B cell (primary cell): ENCODE results near the gene GLT1D1. TPM values are rescaled to one million over a fixed set of nuclear protein-coding genes. Genes with fewer than 3 reads are reported as not detected.

Source experiments
- ATAC-seq: fragments of 200-7000 bp; cut with Tn5 transposase; one replicate; pipeline ENCODE4 v1.10.0; 2021; ENCODE audit warnings: low read depth, mild to moderate bottlenecking, moderate number of reproducible peaks, moderate library complexity
- CTCF ChIA-PET: fragments of 350-600 bp; sonication (Branson Sonifier 250); formaldehyde crosslinking; loops from one replicate; lab custom pipeline; 2021; ENCODE audit warnings: antibody characterized with exemption, inconsistent platforms; lab: Charles Lee
- POLR2A ChIA-PET: fragments of 350-600 bp; sonication (Branson Sonifier 250); formaldehyde crosslinking; loops from one replicate; lab custom pipeline; 2021; ENCODE audit warnings: antibody characterized with exemption; lab: Charles Lee
- DNase-seq: peaks from one replicate; pipeline ENCODE4 v3.0.0; 2013
- H2AFZ ChIP-seq: 2 replicates; pipeline ENCODE4 v1.6.1; 2012; ENCODE audit warnings: mild to moderate bottlenecking, low read depth, low read length; ENCODE audit not compliant: insufficient read depth, poor library complexity, severe bottlenecking
- H3K27ac ChIP-seq, 2 donors: 1 replicate in 1 of 2; 2 replicates in 1 of 2; pipeline ENCODE4 v1.5.1; 2012 to 2013; ENCODE audit warnings: low read length in 2 of 2, mild to moderate bottlenecking in 2 of 2, moderate library complexity in 1 of 2
- H3K27me3 ChIP-seq, 4 experiments: fragments of 200-600 bp in 1 of 4; sonication (generic) in 1 of 4; replicated peaks in 1 of 4; 1 replicate in 2 of 4; 2 replicates in 2 of 4; pipeline versions ENCODE4 v1.6.1 to v1.7.0; 2013 to 2016; ENCODE audit warnings: low read length in 3 of 4, mild to moderate bottlenecking in 2 of 4, mixed read lengths in 1 of 4, moderate library complexity in 1 of 4; ENCODE audit not compliant: insufficient read depth in 4 of 4, control insufficient read depth in 3 of 4; ENCODE audit errors: control extremely low read depth in 1 of 4
- H3K36me3 ChIP-seq, 2 experiments: replicated peaks in 1 of 2; 1 replicate in 1 of 2; 2 replicates in 1 of 2; pipeline versions ENCODE4 v1.6.1 to v1.7.1; 2013; ENCODE audit warnings: low read length in 1 of 2; ENCODE audit not compliant: insufficient read depth in 2 of 2, control insufficient read depth in 1 of 2; ENCODE audit errors: control extremely low read depth in 1 of 2, extremely low read depth in 1 of 2
- H3K4me1 ChIP-seq, 2 donors: fragments of 200-600 bp in 1 of 2; sonication (generic) in 1 of 2; 1 replicate in 1 of 2; 2 replicates in 1 of 2; pipeline versions ENCODE4 v1.5.1 to v1.6.1; 2013 to 2017; ENCODE audit warnings: low read length in 2 of 2; ENCODE audit not compliant: control insufficient read depth in 2 of 2, insufficient read depth in 2 of 2
- H3K4me2 ChIP-seq: replicated peaks from 2 replicates; pipeline ENCODE3; 2012; ENCODE audit warnings: mild to moderate bottlenecking, low read depth, low read length; ENCODE audit not compliant: poor library complexity, severe bottlenecking
- H3K4me3 ChIP-seq, 5 experiments: fragments of 200-600 bp in 1 of 5; sonication (generic) in 1 of 5; 1 replicate in 3 of 5; 2 replicates in 2 of 5; pipeline versions ENCODE4 v1.5.1 to v1.7.0; 2011 to 2016; ENCODE audit warnings: low read length in 4 of 5, mild to moderate bottlenecking in 4 of 5, low read depth in 2 of 5, control low read depth in 1 of 5, moderate library complexity in 1 of 5; ENCODE audit not compliant: insufficient read depth in 1 of 5; ENCODE audit errors: control extremely low read depth in 1 of 5, extremely low read depth in 1 of 5
- H3K79me2 ChIP-seq: fragments of 200-600 bp; sonication (generic); one replicate; pipeline ENCODE4 v1.6.0; 2016; ENCODE audit warnings: low read length; ENCODE audit not compliant: control insufficient read depth, insufficient read depth
- H3K9ac ChIP-seq: fragments of 200-600 bp; sonication (generic); 2 replicates; pipeline ENCODE4 v1.6.1; 2017; ENCODE audit warnings: mild to moderate bottlenecking, low read length, moderate library complexity
- H3K9me3 ChIP-seq, 3 donors: one replicate each; pipeline versions ENCODE4 v1.6.1 to v1.7.1; 2013; ENCODE audit warnings: low read length in 2 of 3; ENCODE audit not compliant: control insufficient read depth in 2 of 3, insufficient read depth in 1 of 3; ENCODE audit errors: control extremely low read depth in 1 of 3
- H4K20me1 ChIP-seq: 2 replicates; pipeline ENCODE4 v1.6.0; 2012; ENCODE audit warnings: mild to moderate bottlenecking, low read length; ENCODE audit not compliant: insufficient read depth, control insufficient read depth, poor library complexity, severe bottlenecking
- H3K27ac Mint-ChIP-seq: one replicate; pipeline ENCODE4 v1.8.0; 2021; ENCODE audit warnings: mixed read lengths
- H3K27me3 Mint-ChIP-seq: one replicate; pipeline ENCODE4 v1.8.0; 2021; ENCODE audit warnings: mixed read lengths
- H3K4me1 Mint-ChIP-seq: one replicate; pipeline ENCODE4 v1.8.0; 2021; ENCODE audit warnings: mixed read lengths
- H3K4me3 Mint-ChIP-seq: one replicate; pipeline ENCODE4 v1.8.0; 2021; ENCODE audit warnings: mixed read lengths
- H3K9me3 Mint-ChIP-seq: one replicate; pipeline ENCODE4 v1.8.0; 2022; ENCODE audit warnings: mixed read lengths; ENCODE audit not compliant: insufficient read depth
- CTCF ChIP-seq: fragments of 200-600 bp; IDR thresholded peaks from one replicate; pipeline ENCODE4 v1.8.0; 2022; ENCODE audit warnings: antibody characterized with exemption, mild to moderate bottlenecking
- EZH2 ChIP-seq: IDR thresholded peaks from 2 replicates; pipeline ENCODE4 v1.6.1; 2012; ENCODE audit warnings: borderline replicate concordance, low read depth, mild to moderate bottlenecking, moderate library complexity, low read length; ENCODE audit not compliant: insufficient read depth, poor library complexity, severe bottlenecking
- WGBS: methylation state at CpG from one replicate; pipeline ENCODE4 v1.1.5; 2013; ENCODE audit warnings: missing lambda C conversion rate; ENCODE audit not compliant: insufficient coverage; 5-methylcytosine and 5-hydroxymethylcytosine counted together
- intact Hi-C: fragments of 100-400 bp; cut with micrococcal nuclease; formaldehyde crosslinking; loops from one replicate; pipeline ENCODE4 v1.10.0; 2022
- polyA plus RNA-seq: library from polyadenylated mRNA; depleted of rRNA; stranded (reverse); fragments of >200 nt; gene quantifications from 2 replicates; pipeline ENCODE4 v1.2.3, GENCODE V29; 2012
- total RNA-seq, 2 donors: library from RNA; stranded (reverse); fragments of 120-200 nt in 1 of 2; gene quantifications; 1 replicate in 1 of 2; 2 replicates in 1 of 2; pipeline versions ENCODE4 v1.2.3 to v1.2.4, GENCODE V29; 2013 to 2022

The GLT1D1 gene
- total and polyA plus RNA-seq, 2 donors (not counting 1 experiment from before 2014, with no cell fraction given): 0.22 to 0.49 TPM

DNA sequence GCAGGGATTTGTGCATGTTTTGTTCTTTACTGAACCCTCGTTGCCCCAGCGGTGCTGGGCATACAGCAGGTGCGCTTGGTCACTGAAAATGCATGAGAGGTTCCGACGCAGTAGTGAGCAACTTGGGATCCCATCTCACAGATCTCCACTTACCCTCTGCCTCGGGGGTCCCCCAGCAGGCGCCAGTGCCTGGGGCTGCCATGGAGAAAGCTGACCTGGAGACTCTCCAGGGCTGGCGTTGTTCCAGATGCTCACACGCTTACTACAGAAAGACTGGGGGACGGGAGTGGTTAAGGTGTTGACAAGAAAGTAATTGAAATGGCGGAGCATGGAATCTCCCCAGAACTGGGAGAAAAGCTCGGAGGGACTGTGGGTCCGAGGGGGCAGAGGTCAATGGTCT is 14.2 kb downstream of the GLT1D1 start:
- no peak for DNase-seq
- H3K4me1 Mint-ChIP-seq: no peaks in the 10 kb centered on the region
- H3K9me3 ChIP-seq: no peaks in the 10 kb centered on the region
- ATAC-seq: no peak
- no peak overlapping the region for H3K4me3 ChIP-seq
- H3K4me2 ChIP-seq: no peak overlapping the region
- H3K4me3 Mint-ChIP-seq: no peak overlapping the region
- no peak overlapping the region for H2AFZ ChIP-seq
- intact Hi-C loops: no loop called here
- H3K27ac Mint-ChIP-seq: no peak overlapping the region
- peaks cover 4% of the 10 kb centered on the region for H3K27me3 Mint-ChIP-seq
- H4K20me1 ChIP-seq: no peaks in the 10 kb centered on the region
- ChIA-PET CTCF (no interaction called here), POLR2A (no interaction called here)
- no peaks in the 10 kb centered on the region for H3K4me1 ChIP-seq
- H3K27me3 ChIP-seq: no peaks in the 10 kb centered on the region
- 89% methylated on average over 13 of the region's 13 CpGs for WGBS
- no peak overlapping the region for H3K27ac ChIP-seq
- H3K9ac ChIP-seq: no peak overlapping the region
- no peak for TF ChIP-seq EZH2
- H3K79me2 ChIP-seq: no peaks in the 10 kb centered on the region
- H3K36me3 ChIP-seq: no peaks in the 10 kb centered on the region
- no peaks in the 10 kb centered on the region for H3K9me3 Mint-ChIP-seq

GRCh38 chr12:128871516-128871892 is 18.2 kb downstream of the GLT1D1 start:
- H3K79me2 ChIP-seq: no peaks in the 10 kb centered on the region
- ChIA-PET POLR2A (no interaction called here), CTCF (no interaction called here)
- no peak overlapping the region for H3K4me3 ChIP-seq
- H3K27ac ChIP-seq: no peak overlapping the region
- no peak overlapping the region for H3K27ac Mint-ChIP-seq
- peaks cover 6% of the 10 kb centered on the region for H3K27me3 Mint-ChIP-seq
- no peak for ATAC-seq
- H4K20me1 ChIP-seq: no peaks in the 10 kb centered on the region
- H3K9me3 ChIP-seq: peaks cover 2 to 16% (median 15%) of the 10 kb centered on the region in 3 donors
- H3K9ac ChIP-seq: no peak overlapping the region
- no peak overlapping the region for H2AFZ ChIP-seq
- intact Hi-C loops: no loop called here
- H3K4me2 ChIP-seq: no peak overlapping the region
- no peaks in the 10 kb centered on the region for H3K4me1 Mint-ChIP-seq
- no peak overlapping the region for H3K4me3 Mint-ChIP-seq
- no peaks in the 10 kb centered on the region for H3K4me1 ChIP-seq
- no peak for DNase-seq
- no peaks in the 10 kb centered on the region for H3K27me3 ChIP-seq
- H3K36me3 ChIP-seq: no peaks in the 10 kb centered on the region
- TF ChIP-seq CTCF (no peak), EZH2 (no peak)
- 57% methylated on average over 1 of the region's 2 CpGs for WGBS
- no peaks in the 10 kb centered on the region for H3K9me3 Mint-ChIP-seq
